HG02970 (cell line): ENCODE data around the gene SP3.

Experiments used
- ATAC-seq: cut with Tn5 transposase; IDR thresholded peaks from one replicate; pipeline ENCODE4 v1.9.1; 2021; ENCODE audit warnings: mild to moderate bottlenecking, moderate library complexity, moderate number of reproducible peaks; ENCODE audit not compliant: unreplicated experiment, low FRiP score

The SP3 gene

GRCh38 chr2:173970516-173970924 is 5.3 kb upstream of the SP3 start:
- no peak for ATAC-seq

- no peak for ATAC-seq
These were observed 4.7 kb upstream of the SP3 start for GRCh38 chr2:173969886-173970285.

DNA sequence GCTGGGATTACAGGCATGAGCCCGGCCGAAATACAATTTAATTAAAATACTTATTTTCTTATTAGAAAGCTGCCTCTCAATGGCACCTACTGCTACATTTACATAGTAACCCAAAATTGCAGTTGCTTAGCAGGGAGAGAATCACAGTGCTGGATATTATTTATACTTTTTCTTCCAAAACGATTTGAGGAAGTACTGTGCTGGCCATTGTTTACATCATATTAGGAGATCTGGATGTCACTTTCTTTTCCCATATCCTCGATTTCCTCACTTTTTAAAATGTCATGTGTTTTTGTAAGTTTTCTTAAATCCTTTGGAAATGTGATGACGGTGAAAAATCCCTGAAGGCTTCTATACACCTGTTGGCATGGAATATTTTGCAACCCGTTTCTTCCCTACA is 3.4 kb upstream of the SP3 start:
- no peak for ATAC-seq

GRCh38 chr2:173966274-173967098 is 1.3 kb upstream of the SP3 start:
- no peak for ATAC-seq

DNA sequence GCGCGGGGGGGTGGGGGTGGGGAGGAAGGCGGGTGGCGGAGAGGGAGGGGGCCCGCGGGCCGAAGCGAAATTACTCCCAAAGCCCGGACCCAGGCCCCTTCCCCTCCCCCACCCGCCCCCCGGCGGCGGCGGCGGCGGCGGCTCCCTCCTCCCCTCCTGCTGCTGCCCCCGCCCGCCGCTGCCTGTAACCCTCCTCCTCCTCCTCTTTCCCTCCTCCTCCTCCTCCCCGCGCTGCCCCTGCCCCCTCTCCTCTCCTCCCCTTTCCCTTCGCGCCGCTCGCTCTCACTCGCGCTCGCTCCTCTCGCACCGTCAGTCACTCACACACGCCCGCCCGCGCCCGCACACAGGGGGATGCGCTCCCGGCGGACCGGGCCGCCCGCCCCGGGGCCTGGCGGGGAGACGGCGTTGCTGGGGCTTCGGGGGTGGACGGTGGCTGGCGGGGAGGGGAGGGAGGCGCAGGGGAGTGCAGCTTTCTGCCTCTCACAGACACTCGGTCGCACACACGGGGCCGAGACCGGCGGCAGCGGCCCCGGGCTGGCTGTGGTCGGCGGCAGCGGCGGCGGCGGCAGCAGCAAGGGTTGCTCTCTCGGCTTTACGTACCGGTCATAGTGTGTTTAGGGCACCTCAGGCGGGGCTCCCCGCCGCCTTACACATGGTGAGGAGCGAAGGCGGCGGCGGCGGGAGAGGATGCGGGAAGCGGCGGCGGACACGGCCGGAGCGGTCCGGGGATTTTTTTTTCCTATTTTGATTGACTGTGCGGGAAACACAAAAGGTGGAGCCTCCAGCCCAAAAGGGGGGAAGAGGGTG is 405 bp downstream of the SP3 start:
- peak; percentile 22 for ATAC-seq

GRCh38 chr2:173963817-173964564 is 1.2 kb downstream of the SP3 start:
- ATAC-seq, result peak; percentile 48

- peak; percentile 8 for ATAC-seq
These were observed 1.8 kb downstream of the SP3 start for GRCh38 chr2:173963323-173963816.

DNA sequence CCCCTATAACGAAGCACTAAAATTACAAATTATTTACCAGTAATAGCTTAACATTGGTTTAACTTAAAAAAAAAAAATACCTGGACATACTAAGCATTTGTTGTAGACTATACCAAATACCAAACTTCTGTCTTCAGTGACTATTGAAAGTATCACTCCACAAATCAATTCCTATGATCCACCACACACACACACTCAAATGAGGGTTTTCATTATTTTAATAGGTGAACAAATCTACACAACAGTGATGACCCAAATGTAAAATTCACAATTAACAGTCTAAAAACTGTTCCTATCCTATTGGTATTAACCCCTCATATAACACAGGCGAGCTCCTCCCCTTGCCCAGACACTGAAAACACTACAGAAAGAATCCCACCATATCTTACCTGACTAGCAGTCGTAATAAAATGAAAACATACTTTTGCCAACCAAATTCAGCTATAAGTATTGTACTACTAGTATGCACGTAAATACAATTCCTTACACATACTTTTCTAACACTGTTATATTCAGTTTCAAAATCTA is 2.5 kb downstream of the SP3 start:
- no peak for ATAC-seq

- ATAC-seq, result no peak
These were observed 3.1 kb downstream of the SP3 start for GRCh38 chr2:173962031-173962430.

GRCh38 chr2:173961346-173961705 is 3.8 kb downstream of the SP3 start:
- no peak for ATAC-seq

DNA sequence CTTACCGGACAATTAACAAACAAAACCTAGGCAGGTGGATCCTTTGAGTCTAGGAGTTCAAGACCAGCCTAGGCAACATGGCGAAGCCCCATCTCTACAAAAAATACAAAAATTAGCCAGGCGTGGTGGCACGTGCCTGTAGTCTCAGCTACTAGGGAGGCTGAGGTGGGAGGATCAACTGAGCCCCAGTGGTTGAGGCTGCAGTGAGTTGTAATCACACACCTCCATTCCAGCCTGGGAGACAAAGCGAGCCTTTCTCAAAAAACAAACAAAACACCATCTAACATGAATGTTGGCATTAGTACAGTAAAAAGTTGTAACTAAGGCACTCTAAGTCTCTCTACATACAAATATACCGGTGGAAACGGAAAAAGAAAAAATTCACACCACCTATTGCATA is 5.3 kb downstream of the SP3 start:
- ATAC-seq, result no peak

DNA sequence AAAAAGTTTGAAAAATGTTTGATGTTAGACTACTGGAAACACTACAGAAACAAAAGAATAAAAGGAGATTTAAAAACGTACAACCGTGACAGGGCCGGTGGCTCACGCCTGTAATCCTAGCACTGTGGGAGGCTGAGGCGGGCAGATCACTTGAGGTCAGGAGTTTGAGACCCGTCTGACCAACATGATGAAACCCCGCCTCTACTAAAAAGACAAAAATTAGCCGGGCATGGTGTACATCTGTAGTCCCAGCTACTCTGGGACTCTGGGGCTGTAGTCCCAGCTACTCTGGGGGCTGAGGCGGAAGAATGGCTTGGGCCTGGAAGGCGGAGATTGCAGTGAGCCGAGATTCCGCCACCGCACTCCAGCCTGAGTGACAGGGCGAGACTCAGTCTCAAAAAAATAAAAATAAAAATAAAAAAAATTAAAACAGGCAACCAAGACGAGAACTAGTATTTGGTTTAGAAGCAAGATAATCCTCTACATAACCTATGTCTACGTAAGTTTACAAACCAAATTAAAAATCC is 5.8 kb downstream of the SP3 start:
- ATAC-seq, result no peak

DNA sequence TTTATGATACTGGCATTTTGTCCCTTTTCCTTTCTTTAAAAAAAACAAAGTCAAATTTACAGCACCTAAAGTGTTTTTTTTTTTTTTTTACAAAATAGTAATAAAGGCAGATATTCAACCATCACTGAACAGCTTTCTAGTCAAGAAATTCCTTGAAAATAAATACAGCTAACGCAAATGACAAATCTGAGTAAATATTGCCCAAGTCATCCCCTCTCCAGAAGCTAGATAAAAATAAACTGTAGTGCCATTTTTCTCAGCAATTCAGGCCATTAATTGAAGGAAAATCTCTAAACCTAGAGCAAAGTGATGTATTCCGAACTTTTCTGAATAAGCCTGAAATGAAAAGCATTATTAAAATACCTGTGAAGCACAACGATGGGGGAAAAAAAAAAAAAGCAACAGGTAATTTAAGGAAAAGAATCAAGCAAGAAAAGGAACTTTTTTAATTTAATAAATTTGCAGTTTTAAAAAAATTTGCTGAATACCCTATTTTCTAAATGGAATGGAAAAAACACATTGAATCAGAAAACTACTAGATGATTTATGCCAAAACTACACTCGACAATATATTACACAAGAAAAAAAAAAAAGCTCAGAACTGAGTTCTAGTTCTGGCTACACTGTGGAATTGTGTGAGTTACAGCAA is 6.9 kb downstream of the SP3 start:
- no peak for ATAC-seq

DNA sequence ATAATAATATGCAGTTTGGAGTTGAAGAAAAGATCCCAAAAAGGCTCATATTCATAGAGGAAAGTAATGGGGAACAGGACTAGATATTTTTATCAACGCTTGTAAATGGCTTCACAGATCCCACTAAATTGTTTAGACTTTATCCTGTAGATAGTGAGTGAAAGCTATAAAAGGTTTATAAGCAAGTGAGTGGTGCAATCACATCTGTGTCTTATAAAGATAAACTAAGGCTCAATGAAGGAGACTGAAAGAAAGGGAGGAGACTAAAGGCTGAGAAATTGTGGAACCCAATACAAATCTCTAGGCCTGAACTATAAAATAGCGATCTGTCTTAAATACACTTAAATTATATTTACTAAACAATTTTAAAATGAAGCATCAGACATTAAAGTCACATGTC is 7.7 kb downstream of the SP3 start:
- no peak for ATAC-seq

GRCh38 chr2:173956454-173956853 is 8.7 kb downstream of the SP3 start:
- ATAC-seq, result no peak

DNA sequence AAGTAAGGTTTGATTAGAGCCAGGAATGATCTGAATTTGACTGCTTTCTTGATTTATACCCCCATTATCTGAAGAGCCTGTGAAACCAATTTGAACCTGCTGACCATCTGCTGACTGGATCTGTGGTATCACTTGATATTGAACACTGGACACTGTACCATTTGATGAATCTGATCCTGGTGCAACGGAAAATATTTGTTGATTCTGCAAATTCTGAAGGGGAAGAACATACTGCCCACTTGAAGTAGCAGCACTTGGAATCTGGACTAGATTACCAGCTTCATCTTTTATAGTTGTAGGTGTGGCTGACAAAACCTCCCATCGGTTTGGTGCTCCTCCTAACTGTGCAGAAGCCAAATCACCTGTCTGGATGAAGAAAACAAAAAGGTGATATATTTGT is 9.3 kb downstream of the SP3 start:
- ATAC-seq, result no peak

DNA sequence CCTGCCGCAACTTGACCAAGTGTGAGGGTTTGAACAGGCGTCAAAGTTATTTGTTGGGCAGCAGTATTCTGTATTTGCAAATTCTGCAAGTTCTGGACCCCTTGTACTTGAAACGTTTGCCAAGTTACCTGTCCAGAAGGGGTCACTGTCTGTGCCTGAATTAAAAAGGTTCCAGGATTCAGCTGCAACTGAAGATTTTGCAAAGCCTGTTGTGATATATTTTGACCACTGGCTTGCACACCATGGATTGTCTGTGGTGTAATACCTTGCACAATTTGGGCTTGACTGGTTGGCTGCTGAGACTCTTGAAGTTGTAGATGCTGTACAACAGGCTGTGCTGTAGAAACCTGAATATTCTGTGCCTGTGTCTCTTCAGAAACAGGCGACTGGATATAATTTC is 10.2 kb downstream of the SP3 start:
- no peak for ATAC-seq

- ATAC-seq, result no peak
These were observed 12.1 kb downstream of the SP3 start for GRCh38 chr2:173953047-173953424.

GRCh38 chr2:173952267-173953046 is 12.7 kb downstream of the SP3 start:
- no peak for ATAC-seq
